Gastrocnemius medialis (tissue), 4 donors: ENCODE results near the gene DUSP12. TPM values are rescaled to one million over a fixed set of nuclear protein-coding genes. Genes with fewer than 3 reads are reported as not detected.

Experiments
- ATAC-seq, 2 donors: fragments of 150-250 bp; one replicate each; pipeline ENCODE4 v1.9.1; 2016
- DNase-seq, 2 donors: peaks; one replicate each; pipeline ENCODE4 v3.0.0-alpha.2; 2019
- H3K27ac ChIP-seq, 4 donors: fragments of 200-600 bp; sonication (generic); 1 replicate in 1 of 4; 2 replicates in 3 of 4; pipeline ENCODE4 v1.5.1; 2016 to 2018; ENCODE audit warnings: mild to moderate bottlenecking in 2 of 4, moderate library complexity in 1 of 4
- H3K27me3 ChIP-seq, 3 donors: fragments of 200-600 bp; sonication (generic) in 2 of 3; 1 replicate in 1 of 3; 2 replicates in 2 of 3; pipeline versions ENCODE4 v1.5.1 to v1.6.0; 2016 to 2019; ENCODE audit warnings: mild to moderate bottlenecking in 1 of 3, moderate library complexity in 1 of 3
- H3K36me3 ChIP-seq, 2 donors: fragments of 200-600 bp; sonication (generic) in 1 of 2; one replicate each; pipeline ENCODE4 v1.5.1; 2017 to 2018
- H3K4me1 ChIP-seq, 2 donors: fragments of 200-600 bp; sonication (generic) in 1 of 2; one replicate each; pipeline ENCODE4 v1.5.1; 2016 to 2017; ENCODE audit warnings: mild to moderate bottlenecking in 2 of 2
- H3K4me3 ChIP-seq, 4 donors: fragments of 200-600 bp; sonication (generic) in 3 of 4; 1 replicate in 1 of 4; 2 replicates in 3 of 4; pipeline ENCODE4 v1.5.1; 2016 to 2019; ENCODE audit warnings: mild to moderate bottlenecking in 2 of 4
- H3K9me3 ChIP-seq, 3 donors: fragments of 200-600 bp; sonication (generic) in 2 of 3; 1 replicate in 1 of 3; 2 replicates in 2 of 3; pipeline ENCODE4 v1.5.1; 2016 to 2019
- POLR2A ChIP-seq, 2 donors: fragments of 450-650 bp; IDR thresholded peaks; one replicate each; pipeline ENCODE4 v1.6.1; 2017; ENCODE audit warnings: antibody characterized with exemption in 2 of 2, mild to moderate bottlenecking in 2 of 2, moderate library complexity in 2 of 2
- in situ Hi-C, 4 donors: fragments of 200-750 bp; cut with MboI; loops; one replicate each; pipeline versions ENCODE4 v1.15.0 to v1.8.0; 2017; ENCODE audit warnings: low sequenced_read_pairs in 4 of 4
- intact Hi-C: fragments of 100-400 bp; cut with DNase I; formaldehyde crosslinking; loops from one replicate; pipeline ENCODE4 v1.15.1; 2023; ENCODE audit warnings: low total_unique reads
- total RNA-seq, 4 donors: library from RNA; depleted of rRNA; stranded (reverse); fragments of >200 nt; gene quantifications; one replicate each; pipeline versions ENCODE4 v1.1.0 to v1.2.3, GENCODE V29; 2016
- TF ChIP-seq, protein P1 (sequence below), 5 experiments: fragments of 450-650 bp in 3 of 5; fragments of 200-600 bp in 2 of 5; sonication (generic) in 2 of 5; IDR thresholded peaks in 4 of 5; conservative IDR thresholded peaks in 1 of 5; 1 replicate in 4 of 5; 2 replicates in 1 of 5; pipeline ENCODE4 v1.5.1; 2016 to 2019; ENCODE audit warnings: antibody characterized with exemption in 5 of 5, mild to moderate bottlenecking in 3 of 5, moderate library complexity in 3 of 5

Gene DUSP12
- total RNA-seq, 4 donors from 2014 or later: 5.0 to 15.0 (median 10.0) TPM

DNA sequence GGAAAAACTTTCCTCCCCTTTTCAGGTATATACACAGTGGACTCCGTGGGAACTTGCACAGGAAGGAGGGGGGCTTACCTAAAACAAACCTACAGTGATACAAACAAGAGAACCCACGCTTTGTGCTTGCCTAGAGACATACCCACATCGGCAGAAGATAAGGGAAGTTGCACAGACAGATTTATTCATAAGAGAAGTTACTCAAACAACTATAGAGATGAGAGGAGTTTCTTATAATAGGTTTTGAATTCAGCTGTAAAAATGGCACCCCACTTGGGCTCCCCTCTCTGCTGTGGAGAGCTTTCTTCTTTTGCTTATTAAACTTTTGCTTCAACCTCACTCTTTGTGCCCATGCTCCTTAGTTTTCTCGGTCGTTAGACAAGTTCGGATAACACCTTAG lies 1.8 kb upstream of the DUSP12 start:
- no peak overlapping the region for H3K27ac ChIP-seq
- H3K4me3 ChIP-seq: no peak overlapping the region
- ATAC-seq (no peak), DNase-seq (no peak)
- H3K27me3 ChIP-seq: no peaks in the 10 kb centered on the region
- in situ Hi-C loops (loop anchor here in 3 of 4 donors (10.0 to 25.0 kb wide), 3 partner anchors 136 to 536 kb away; partner anchors contain the start of genes APOA2 (in 2 of the 3), FCER1G (in 2 of the 3) and NDUFS2 (in 2 of the 3)), intact Hi-C loops (no loop called here)
- peaks cover 7 to 19% of the 10 kb centered on the region in 2 donors for H3K4me1 ChIP-seq
- peaks cover 0 to 11% of the 10 kb centered on the region in 2 donors for H3K36me3 ChIP-seq
- no peaks in the 10 kb centered on the region for H3K9me3 ChIP-seq
- no peak for TF ChIP-seq POLR2A (IDR thresholded peaks at IDR 0.05)
- TF ChIP-seq, protein P1, sequence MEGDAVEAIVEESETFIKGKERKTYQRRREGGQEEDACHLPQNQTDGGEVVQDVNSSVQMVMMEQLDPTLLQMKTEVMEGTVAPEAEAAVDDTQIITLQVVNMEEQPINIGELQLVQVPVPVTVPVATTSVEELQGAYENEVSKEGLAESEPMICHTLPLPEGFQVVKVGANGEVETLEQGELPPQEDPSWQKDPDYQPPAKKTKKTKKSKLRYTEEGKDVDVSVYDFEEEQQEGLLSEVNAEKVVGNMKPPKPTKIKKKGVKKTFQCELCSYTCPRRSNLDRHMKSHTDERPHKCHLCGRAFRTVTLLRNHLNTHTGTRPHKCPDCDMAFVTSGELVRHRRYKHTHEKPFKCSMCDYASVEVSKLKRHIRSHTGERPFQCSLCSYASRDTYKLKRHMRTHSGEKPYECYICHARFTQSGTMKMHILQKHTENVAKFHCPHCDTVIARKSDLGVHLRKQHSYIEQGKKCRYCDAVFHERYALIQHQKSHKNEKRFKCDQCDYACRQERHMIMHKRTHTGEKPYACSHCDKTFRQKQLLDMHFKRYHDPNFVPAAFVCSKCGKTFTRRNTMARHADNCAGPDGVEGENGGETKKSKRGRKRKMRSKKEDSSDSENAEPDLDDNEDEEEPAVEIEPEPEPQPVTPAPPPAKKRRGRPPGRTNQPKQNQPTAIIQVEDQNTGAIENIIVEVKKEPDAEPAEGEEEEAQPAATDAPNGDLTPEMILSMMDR (IDR thresholded peaks at IDR 0.05 in 4 of 5, conservative IDR thresholded peaks at IDR 0.05 in 1 of 5): no peak

- DNase-seq: no peak
- ATAC-seq: no peak
- no peak overlapping the region for H3K4me3 ChIP-seq
- in situ Hi-C loops (loop anchor here in 2 of 4 donors (25.0 kb wide), 2 partner anchors 576 to 1426 kb away; partner anchors contain the start of genes ADAMTS4 (in 1 of the 2), B4GALT3 (in 1 of the 2), COPA (in 1 of the 2) and NCSTN (in 1 of the 2)), intact Hi-C loops (no loop called here)
- no peak overlapping the region for H3K27ac ChIP-seq
- no peak for TF ChIP-seq POLR2A (IDR thresholded peaks at IDR 0.05)
- TF ChIP-seq, protein P1 (IDR thresholded peaks at IDR 0.05 in 4 of 5, conservative IDR thresholded peaks at IDR 0.05 in 1 of 5): peak in 2 of 5 experiments; percentile 9 to 44
- H3K4me1 ChIP-seq: peaks cover 18 to 19% of the 10 kb centered on the region in 2 donors
- no peaks in the 10 kb centered on the region for H3K9me3 ChIP-seq
- H3K27me3 ChIP-seq: no peaks in the 10 kb centered on the region
- peaks cover 0 to 3% of the 10 kb centered on the region in 2 donors for H3K36me3 ChIP-seq
Observed at GRCh38 chr1:161763522-161764098, 14.0 kb downstream of the DUSP12 start.

- H3K4me3 ChIP-seq: peak within 1 kb of the TSS; percentile 73 to 92 (median 83)
- H3K27me3 ChIP-seq: no peaks in the 10 kb centered on the region
- in situ Hi-C loops (loop anchor here in 2 of 4 donors (25.0 kb wide), 2 partner anchors 579 to 1429 kb away; partner anchors contain the start of genes ADAMTS4 (in 1 of the 2), B4GALT3 (in 1 of the 2), COPA (in 1 of the 2) and NCSTN (in 1 of the 2)), intact Hi-C loops (loop anchor here (1.0 kb wide), 1 partner anchor 17 kb away; the partner anchor contains the start of gene DUSP12)
- no peaks in the 10 kb centered on the region for H3K9me3 ChIP-seq
- ATAC-seq (peak; percentile 95 to 96), DNase-seq (peak; percentile 83 to 92)
- TF ChIP-seq POLR2A (IDR thresholded peaks at IDR 0.05): peak; percentile 80 to 86
- TF ChIP-seq, protein P1 (IDR thresholded peaks at IDR 0.05 in 4 of 5, conservative IDR thresholded peaks at IDR 0.05 in 1 of 5): peak in 2 of 5 experiments; percentile 34 to 64
- H3K4me1 ChIP-seq: peaks cover 32% of the 10 kb centered on the region in 2 donors
- peak within 1 kb of the TSS; percentile 91 to 94 (median 92) for H3K27ac ChIP-seq
- no peaks in the 10 kb centered on the region for H3K36me3 ChIP-seq
Observed at GRCh38 chr1:161766102-161766981, 16.8 kb downstream of the DUSP12 start, which contains the start of gene ATF6. Gene ATF6, plus strand, starts transcription at chr1:161766320. Its CDS starts 41 bp downstream, at chr1:161766361.

- in situ Hi-C loops: loop anchor here in 2 of 4 donors (25.0 kb wide), 2 partner anchors 581 to 1431 kb away; partner anchors contain the start of genes ADAMTS4 (in 1 of the 2), B4GALT3 (in 1 of the 2), COPA (in 1 of the 2) and NCSTN (in 1 of the 2)
- TF ChIP-seq, protein P1 (IDR thresholded peaks at IDR 0.05 in 4 of 5, conservative IDR thresholded peaks at IDR 0.05 in 1 of 5): no peak
- no peak for TF ChIP-seq POLR2A (IDR thresholded peaks at IDR 0.05)
- intact Hi-C loops: no loop called here
- no peak overlapping the region for H3K27ac ChIP-seq
- ATAC-seq (no peak), DNase-seq (no peak)
- no peak overlapping the region for H3K4me3 ChIP-seq
- no peaks in the 10 kb centered on the region for H3K9me3 ChIP-seq
- no peaks in the 10 kb centered on the region for H3K27me3 ChIP-seq
- H3K4me1 ChIP-seq: peaks cover 35 to 45% of the 10 kb centered on the region in 2 donors
- H3K36me3 ChIP-seq: no peaks in the 10 kb centered on the region
Observed at GRCh38 chr1:161768461-161768860, 18.9 kb downstream of the DUSP12 start.
